AG09309 (cell line): ENCODE results near the gene MORN3.

Experiments used
- DNase-seq: peaks from one replicate; pipeline ENCODE4 v3.0.0-alpha.2; 2010; ENCODE audit warnings: low read depth
- H3K4me3 ChIP-seq: 2 replicates; pipeline ENCODE4 v1.5.1; 2011; ENCODE audit warnings: mild to moderate bottlenecking, low read depth, low read length, moderate library complexity; ENCODE audit not compliant: control insufficient read depth
- TF ChIP-seq, protein P1 (sequence below): IDR thresholded peaks from 2 replicates; pipeline ENCODE4 v1.5.1; 2011; ENCODE audit warnings: mild to moderate bottlenecking, low read depth, low read length, inconsistent platforms; ENCODE audit not compliant: insufficient read depth, control insufficient read depth; ENCODE audit errors: missing control alignments

Gene MORN3

DNA sequence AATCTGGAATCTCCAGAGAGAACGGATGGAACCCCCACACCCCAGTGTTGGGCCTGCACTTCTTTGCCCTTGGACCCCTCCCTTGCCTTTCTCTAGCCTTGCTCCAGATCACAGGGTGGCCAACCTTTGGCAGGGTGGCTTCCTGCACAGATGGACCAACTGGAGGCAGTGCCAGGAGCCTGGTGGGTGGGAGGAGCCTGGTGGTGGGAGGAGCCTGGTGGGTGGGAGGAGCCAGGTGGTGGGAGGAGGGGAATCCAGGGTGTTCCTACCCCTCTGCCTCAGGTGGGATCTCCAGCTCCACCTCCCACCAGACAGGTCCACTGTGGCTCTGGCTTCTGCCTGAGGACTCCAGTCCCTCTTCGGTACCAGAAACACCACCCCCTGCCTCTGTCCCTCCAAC, 58.1 kb downstream of the MORN3 start:
- TF ChIP-seq, protein P1, sequence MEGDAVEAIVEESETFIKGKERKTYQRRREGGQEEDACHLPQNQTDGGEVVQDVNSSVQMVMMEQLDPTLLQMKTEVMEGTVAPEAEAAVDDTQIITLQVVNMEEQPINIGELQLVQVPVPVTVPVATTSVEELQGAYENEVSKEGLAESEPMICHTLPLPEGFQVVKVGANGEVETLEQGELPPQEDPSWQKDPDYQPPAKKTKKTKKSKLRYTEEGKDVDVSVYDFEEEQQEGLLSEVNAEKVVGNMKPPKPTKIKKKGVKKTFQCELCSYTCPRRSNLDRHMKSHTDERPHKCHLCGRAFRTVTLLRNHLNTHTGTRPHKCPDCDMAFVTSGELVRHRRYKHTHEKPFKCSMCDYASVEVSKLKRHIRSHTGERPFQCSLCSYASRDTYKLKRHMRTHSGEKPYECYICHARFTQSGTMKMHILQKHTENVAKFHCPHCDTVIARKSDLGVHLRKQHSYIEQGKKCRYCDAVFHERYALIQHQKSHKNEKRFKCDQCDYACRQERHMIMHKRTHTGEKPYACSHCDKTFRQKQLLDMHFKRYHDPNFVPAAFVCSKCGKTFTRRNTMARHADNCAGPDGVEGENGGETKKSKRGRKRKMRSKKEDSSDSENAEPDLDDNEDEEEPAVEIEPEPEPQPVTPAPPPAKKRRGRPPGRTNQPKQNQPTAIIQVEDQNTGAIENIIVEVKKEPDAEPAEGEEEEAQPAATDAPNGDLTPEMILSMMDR, result no peak
- no peak overlapping the region for H3K4me3 ChIP-seq
- DNase-seq, result no peak

DNA sequence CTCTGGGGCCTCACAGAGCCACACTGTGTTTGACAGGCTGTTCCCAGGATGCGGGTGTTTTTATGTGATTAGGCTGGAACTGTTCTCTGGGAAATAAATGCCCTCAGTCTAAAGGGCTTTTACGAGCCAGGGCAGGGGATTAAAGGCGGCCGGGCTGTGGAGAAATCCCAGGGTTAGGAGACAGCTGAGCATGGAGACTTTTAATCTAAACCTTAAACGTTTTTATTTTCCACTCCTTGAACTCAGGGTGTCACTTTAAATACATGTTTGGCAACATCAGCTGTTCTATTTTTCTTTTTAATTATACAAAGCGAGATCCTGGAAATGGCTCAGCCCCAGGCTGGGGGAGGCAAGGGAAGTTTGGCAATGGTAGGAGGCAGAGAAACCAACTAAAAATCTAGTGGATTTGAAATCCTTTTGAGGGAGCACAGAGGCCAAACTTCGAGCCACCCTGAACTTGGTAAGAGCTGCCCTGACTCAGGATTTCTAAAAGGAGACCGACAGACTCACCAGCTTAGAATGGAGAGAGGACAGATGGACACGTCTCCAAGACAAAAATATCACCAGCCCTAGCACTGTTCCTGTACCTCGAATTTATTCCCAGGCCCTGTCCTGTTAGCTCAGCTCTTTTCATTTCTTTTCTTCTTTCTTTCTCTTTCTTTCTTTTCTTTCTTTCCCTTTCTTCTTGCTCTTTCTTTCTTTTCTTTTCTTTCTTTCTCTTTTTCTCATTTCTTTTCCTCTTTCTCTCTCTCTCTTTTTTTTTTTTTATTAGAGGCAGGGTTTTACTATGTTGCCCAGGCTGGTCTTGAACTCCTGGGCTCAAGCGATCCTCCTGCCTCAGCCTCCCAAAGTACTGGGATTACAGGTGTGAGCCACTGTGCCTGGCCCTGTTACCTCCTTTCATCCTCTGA, 59.0 kb downstream of the MORN3 start:
- TF ChIP-seq, protein P1, result no peak
- DNase-seq, result no peak
- no peak overlapping the region for H3K4me3 ChIP-seq

DNA sequence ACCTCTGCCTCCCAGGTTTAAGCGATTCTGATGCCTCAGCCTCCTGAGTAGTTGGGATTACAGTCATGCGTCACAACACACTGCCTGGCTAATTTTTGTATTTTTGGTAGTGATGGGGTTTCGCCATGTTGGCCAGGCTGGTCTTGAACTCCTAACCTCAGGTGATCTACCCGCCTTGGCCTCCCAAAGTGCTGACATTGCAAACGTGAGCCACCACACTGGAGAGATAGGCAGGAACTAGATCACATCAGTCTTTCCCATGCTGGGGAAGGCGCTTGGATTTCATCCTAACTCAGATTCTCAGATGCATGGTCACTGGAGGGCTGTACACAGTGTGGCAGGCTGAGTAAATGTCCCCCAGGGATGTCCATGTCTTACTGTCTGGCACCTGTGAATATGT, 61.2 kb downstream of the MORN3 start:
- TF ChIP-seq, protein P1, result no peak
- no peak overlapping the region for H3K4me3 ChIP-seq
- no peak for DNase-seq

DNA sequence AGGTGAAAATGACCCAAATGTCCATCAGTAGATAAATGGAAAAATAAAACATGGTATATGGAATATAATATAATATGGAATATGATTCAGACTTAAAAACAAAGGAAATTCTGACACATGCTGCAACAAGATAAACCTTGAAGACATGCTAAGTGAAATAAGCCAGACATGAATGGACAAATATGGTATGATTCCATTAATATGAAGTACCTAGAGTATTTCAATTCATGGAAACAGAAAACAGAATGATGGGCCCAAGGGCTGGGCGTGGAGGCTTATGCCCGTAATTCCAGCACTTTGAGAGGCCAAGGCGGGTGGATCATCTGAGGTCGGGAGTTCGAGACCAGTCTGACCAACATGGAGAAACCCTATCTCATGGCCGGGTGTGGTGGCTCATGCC, 65.9 kb downstream of the MORN3 start:
- DNase-seq, result no peak

DNA sequence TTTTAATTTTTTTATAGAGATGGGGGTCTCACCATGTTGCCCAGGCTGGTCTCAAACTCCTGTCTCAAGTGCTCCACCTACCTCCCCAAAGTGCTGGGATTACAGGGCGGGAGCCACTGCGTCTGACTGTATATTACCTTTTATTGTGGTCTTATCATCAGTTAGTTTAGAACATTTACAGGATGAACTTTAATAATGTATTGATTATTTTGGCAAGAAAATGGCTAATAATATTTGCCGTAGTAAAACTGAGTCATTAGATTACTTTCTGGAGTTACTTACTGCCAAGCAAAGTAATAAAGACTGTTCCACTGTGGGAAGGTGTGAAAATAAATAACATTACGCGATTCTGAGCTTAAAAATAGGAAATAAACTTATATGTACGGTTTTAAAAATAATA, 66.7 kb downstream of the MORN3 start:
- no peak overlapping the region for H3K4me3 ChIP-seq
- TF ChIP-seq, protein P1, result no peak
- no peak for DNase-seq

More for the DNA sequence above, 65.9 kb downstream of the MORN3 start:
- TF ChIP-seq, protein P1, result no peak
- H3K4me3 ChIP-seq, result no peak overlapping the region

DNA sequence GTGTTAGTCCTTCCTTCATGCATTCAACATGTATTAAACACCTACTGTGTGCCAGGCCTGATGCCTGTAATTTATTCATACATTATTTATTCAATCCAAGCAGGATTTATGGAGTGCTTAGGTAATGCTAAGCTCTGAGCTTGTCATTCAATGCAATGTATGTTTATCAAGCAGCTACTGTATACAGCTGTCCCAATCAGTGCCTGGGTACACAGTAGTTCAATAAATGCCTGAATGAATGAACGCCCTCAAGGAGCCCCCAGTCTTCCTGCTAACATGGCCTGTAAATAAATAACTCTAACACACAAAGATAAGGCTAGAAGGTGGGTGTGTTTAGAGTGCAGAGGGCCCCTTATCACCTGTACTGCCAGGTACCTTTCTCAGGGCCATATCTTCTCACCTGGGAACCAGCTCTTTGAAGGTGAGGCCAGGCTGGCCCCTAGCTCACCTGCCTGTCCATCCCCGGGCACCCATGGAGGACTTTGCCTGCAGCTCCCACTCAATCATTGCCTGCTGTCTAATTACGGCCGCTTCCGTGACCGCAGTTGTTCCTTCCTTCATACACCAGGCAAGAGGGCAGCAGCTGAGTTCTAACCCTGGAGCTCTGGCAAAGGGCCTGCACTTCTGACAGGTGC, 68.6 kb downstream of the MORN3 start:
- no peak for DNase-seq
- TF ChIP-seq, protein P1, result no peak
- H3K4me3 ChIP-seq, result no peak overlapping the region
